Kidney (tissue), 14 donors: ENCODE results near the gene CSTB. TPM values are rescaled to one million over a fixed set of nuclear protein-coding genes. Genes with fewer than 3 reads are reported as not detected.

Experiments
- DNase-seq, 5 donors: peaks; one replicate each; pipeline ENCODE4 v3.0.0-alpha.2; 2013 to 2020
- FAIRE-seq: peaks from 2 replicates; lab custom pipeline; 2012; peaks lifted over from hg19 to GRCh38; lab: Jason Lieb, UNC
- H3K27ac ChIP-seq, 2 donors: one replicate each; pipeline ENCODE4 v1.7.0; 2013; ENCODE audit warnings: low read depth in 2 of 2, low read length in 2 of 2, inconsistent platforms in 1 of 2
- H3K27me3 ChIP-seq: one replicate; pipeline ENCODE4 v1.7.1; 2013; ENCODE audit warnings: low read length, inconsistent platforms; ENCODE audit not compliant: control insufficient read depth, insufficient read depth
- H3K36me3 ChIP-seq, 3 donors: one replicate each; pipeline versions ENCODE4 v1.7.0 to v1.7.1; 2013; ENCODE audit warnings: low read length in 3 of 3, control low read depth in 1 of 3, inconsistent platforms in 1 of 3; ENCODE audit not compliant: insufficient read depth in 3 of 3, control insufficient read depth in 2 of 3
- H3K4me1 ChIP-seq, 3 donors: one replicate each; pipeline versions ENCODE4 v1.7.0 to v1.7.1; 2013; ENCODE audit warnings: low read length in 3 of 3, inconsistent platforms in 1 of 3, low read depth in 1 of 3; ENCODE audit not compliant: control insufficient read depth in 2 of 3, insufficient read depth in 2 of 3
- H3K4me3 ChIP-seq, 3 donors: one replicate each; pipeline versions ENCODE4 v1.7.0 to v1.8.1; 2013; ENCODE audit warnings: low read length in 3 of 3, control low read depth in 1 of 3, inconsistent platforms in 1 of 3
- H3K9ac ChIP-seq, 3 donors: one replicate each; pipeline versions ENCODE4 v1.7.0 to v1.7.1; 2013; ENCODE audit warnings: low read length in 3 of 3, control low read depth in 1 of 3, inconsistent platforms in 1 of 3
- H3K9me3 ChIP-seq, 3 donors: one replicate each; pipeline versions ENCODE4 v1.7.0 to v1.7.1; 2013; ENCODE audit warnings: low read length in 3 of 3, control low read depth in 1 of 3, inconsistent platforms in 1 of 3; ENCODE audit not compliant: control insufficient read depth in 2 of 3, insufficient read depth in 1 of 3
- CTCF ChIP-seq: IDR thresholded peaks from 3 replicates; pipeline ENCODE4 v1.5.1; 2012; ENCODE audit warnings: mild to moderate bottlenecking, moderate library complexity, borderline replicate concordance; ENCODE audit not compliant: insufficient read depth; ENCODE audit errors: extremely low read depth
- intact Hi-C: fragments of 100-400 bp; cut with DNase I; formaldehyde crosslinking; loops from one replicate; pipeline ENCODE4 v1.11.1; 2022
- polyA plus RNA-seq: library from polyadenylated mRNA; stranded (reverse); fragments of 350-450 nt; fragmentation: Illumina TruSeq; extraction: RNeasy Lipid Tissue Mini Kit (QIAGEN cat#74804); gene quantifications from one replicate; pipeline ENCODE4 v1.2.3, GENCODE V29; 2014; ENCODE audit warnings: low read depth, low replicate concordance; ENCODE audit not compliant: insufficient read depth
- total RNA-seq: library from RNA; stranded (reverse); fragmentation: NEBNext Ultra II Directional; extraction: Animal tissue kit (Norgen Biotek cat#: 25700); gene quantifications from one replicate; pipeline ENCODE4 v1.2.1, GENCODE V29; 2021
- donor health status: control.
- donor health status: control.
- donor health status: control.
- donor health status: control.
- donor health status: control.
- donor health status: DM: yes; HTN: yes; CAD: no.
- donor health status: Normal renal cell carcinoma (clear cell type).

CSTB gene
- total and polyA plus RNA-seq, 2 donors from 2014 or later: 74.5 to 97.8 TPM

GRCh38 chr21:43749651-43750262 is 26.4 kb downstream of the CSTB start:
- peaks cover 6 to 60% (median 23%) of the 10 kb centered on the region in 3 donors for H3K36me3 ChIP-seq
- no peaks in the 10 kb centered on the region for H3K9me3 ChIP-seq
- no peak for FAIRE-seq
- H3K27me3 ChIP-seq: no peaks in the 10 kb centered on the region
- H3K9ac ChIP-seq: no peak overlapping the region
- DNase-seq: peak in 1 of 5 donors; percentile 74
- H3K4me3 ChIP-seq: no peak overlapping the region
- H3K4me1 ChIP-seq: no peaks in the 10 kb centered on the region
- TF ChIP-seq CTCF: no peak
- intact Hi-C loops: no loop called here
- H3K27ac ChIP-seq: no peak overlapping the region

GRCh38 chr21:43748622-43749021 is 27.5 kb downstream of the CSTB start:
- intact Hi-C loops: no loop called here
- FAIRE-seq: no peak

GRCh38 chr21:43745772-43746517 is 30.2 kb downstream of the CSTB start:
- peaks cover 8 to 51% (median 18%) of the 10 kb centered on the region in 3 donors for H3K36me3 ChIP-seq
- intact Hi-C loops: no loop called here
- no peaks in the 10 kb centered on the region for H3K9me3 ChIP-seq
- DNase-seq (no peak), FAIRE-seq (no peak)
- H3K4me3 ChIP-seq: no peak overlapping the region
- no peaks in the 10 kb centered on the region for H3K4me1 ChIP-seq
- TF ChIP-seq CTCF: no peak
- H3K27me3 ChIP-seq: no peaks in the 10 kb centered on the region
- H3K9ac ChIP-seq: no peak overlapping the region
- H3K27ac ChIP-seq: no peak overlapping the region

More at GRCh38 chr21:43748622-43749021, 27.5 kb downstream of the CSTB start:
- Histone ChIP-seq H3K4me3 (no peak overlapping the region), H3K4me1 (no peaks in the 10 kb centered on the region), H3K9ac (no peak overlapping the region), H3K9me3 (no peaks in the 10 kb centered on the region), H3K36me3 (peaks cover 10 to 62% (median 25%) of the 10 kb centered on the region in 3 donors), H3K27ac (no peak overlapping the region), H3K27me3 (no peaks in the 10 kb centered on the region)
- DNase-seq: no peak
- TF ChIP-seq CTCF: no peak
